HL-60 (cell line): Measurements from ENCODE around the gene TOX2.

Source experiments
- DNase-seq, 2 experiments: peaks; one replicate each; pipeline ENCODE4 v3.0.0-alpha.2; 2010 to 2020; ENCODE audit warnings: low read depth in 1 of 2, low spot score in 1 of 2
- H3K27ac ChIP-seq: fragments of 250-450 bp; sonication (Bioruptor Pico); replicated peaks from 2 replicates; pipeline ENCODE4 v1.5.1; 2020; ENCODE audit warnings: mild to moderate bottlenecking, moderate library complexity
- H3K27me3 ChIP-seq: fragments of 250-450 bp; sonication (Bioruptor Pico); 2 replicates; pipeline ENCODE4 v1.5.1; 2021; ENCODE audit warnings: mild to moderate bottlenecking, moderate library complexity; ENCODE audit not compliant: insufficient read depth, poor library complexity, severe bottlenecking
- H3K4me3 ChIP-seq: replicated peaks from 2 replicates; pipeline ENCODE4 v1.5.1; 2011; ENCODE audit warnings: mild to moderate bottlenecking, control low read depth, low read length; ENCODE audit not compliant: insufficient read depth
- GABPA ChIP-seq: IDR thresholded peaks from 2 replicates; pipeline ENCODE4 v1.6.1; 2012; ENCODE audit warnings: low read depth
- POLR2AphosphoS5 ChIP-seq: IDR thresholded peaks from 2 replicates; pipeline ENCODE4 v1.6.1; 2012; ENCODE audit warnings: low read depth
- SPI1 ChIP-seq: IDR thresholded peaks from 2 replicates; pipeline ENCODE4 v1.6.1; 2012; ENCODE audit warnings: low read depth, mild to moderate bottlenecking, borderline replicate concordance
- TF ChIP-seq, protein P1 (sequence below): IDR thresholded peaks from one replicate; pipeline ENCODE4 v1.5.1; 2011; ENCODE audit warnings: low read length, control low read depth, inconsistent platforms; ENCODE audit not compliant: insufficient read depth
- TF ChIP-seq, protein P2 (sequence below): IDR thresholded peaks from 2 replicates; pipeline ENCODE4 v1.6.1; 2012; ENCODE audit warnings: low read depth; ENCODE audit not compliant: insufficient replicate concordance

The TOX2 gene

DNA sequence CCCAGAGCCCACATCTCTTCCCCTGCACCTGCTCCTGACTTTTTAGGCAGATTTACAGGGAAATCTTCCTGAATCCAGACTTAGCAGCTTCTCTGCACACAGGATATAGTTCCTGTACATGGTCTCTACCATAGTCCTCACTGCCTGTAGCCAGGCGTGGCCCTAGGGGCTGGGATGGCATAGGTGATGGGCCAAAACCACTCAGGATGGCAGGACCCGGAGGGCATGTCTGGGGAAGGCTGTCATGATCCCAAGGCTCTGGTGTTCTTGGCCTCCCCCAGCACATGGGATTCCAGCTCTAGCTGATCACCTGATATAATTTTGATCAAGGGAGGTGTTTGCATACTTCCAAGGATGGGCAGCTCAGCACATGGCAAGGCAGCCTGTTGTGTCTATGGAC lies 58.0 kb downstream of the TOX2 start:
- peaks cover 2% of the 10 kb centered on the region for H3K27me3 ChIP-seq
- no peak overlapping the region for H3K4me3 ChIP-seq
- TF ChIP-seq SPI1 (no peak), POLR2AphosphoS5 (no peak), GABPA (no peak)
- TF ChIP-seq, protein P1, sequence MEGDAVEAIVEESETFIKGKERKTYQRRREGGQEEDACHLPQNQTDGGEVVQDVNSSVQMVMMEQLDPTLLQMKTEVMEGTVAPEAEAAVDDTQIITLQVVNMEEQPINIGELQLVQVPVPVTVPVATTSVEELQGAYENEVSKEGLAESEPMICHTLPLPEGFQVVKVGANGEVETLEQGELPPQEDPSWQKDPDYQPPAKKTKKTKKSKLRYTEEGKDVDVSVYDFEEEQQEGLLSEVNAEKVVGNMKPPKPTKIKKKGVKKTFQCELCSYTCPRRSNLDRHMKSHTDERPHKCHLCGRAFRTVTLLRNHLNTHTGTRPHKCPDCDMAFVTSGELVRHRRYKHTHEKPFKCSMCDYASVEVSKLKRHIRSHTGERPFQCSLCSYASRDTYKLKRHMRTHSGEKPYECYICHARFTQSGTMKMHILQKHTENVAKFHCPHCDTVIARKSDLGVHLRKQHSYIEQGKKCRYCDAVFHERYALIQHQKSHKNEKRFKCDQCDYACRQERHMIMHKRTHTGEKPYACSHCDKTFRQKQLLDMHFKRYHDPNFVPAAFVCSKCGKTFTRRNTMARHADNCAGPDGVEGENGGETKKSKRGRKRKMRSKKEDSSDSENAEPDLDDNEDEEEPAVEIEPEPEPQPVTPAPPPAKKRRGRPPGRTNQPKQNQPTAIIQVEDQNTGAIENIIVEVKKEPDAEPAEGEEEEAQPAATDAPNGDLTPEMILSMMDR = no peak
- TF ChIP-seq, protein P2, sequence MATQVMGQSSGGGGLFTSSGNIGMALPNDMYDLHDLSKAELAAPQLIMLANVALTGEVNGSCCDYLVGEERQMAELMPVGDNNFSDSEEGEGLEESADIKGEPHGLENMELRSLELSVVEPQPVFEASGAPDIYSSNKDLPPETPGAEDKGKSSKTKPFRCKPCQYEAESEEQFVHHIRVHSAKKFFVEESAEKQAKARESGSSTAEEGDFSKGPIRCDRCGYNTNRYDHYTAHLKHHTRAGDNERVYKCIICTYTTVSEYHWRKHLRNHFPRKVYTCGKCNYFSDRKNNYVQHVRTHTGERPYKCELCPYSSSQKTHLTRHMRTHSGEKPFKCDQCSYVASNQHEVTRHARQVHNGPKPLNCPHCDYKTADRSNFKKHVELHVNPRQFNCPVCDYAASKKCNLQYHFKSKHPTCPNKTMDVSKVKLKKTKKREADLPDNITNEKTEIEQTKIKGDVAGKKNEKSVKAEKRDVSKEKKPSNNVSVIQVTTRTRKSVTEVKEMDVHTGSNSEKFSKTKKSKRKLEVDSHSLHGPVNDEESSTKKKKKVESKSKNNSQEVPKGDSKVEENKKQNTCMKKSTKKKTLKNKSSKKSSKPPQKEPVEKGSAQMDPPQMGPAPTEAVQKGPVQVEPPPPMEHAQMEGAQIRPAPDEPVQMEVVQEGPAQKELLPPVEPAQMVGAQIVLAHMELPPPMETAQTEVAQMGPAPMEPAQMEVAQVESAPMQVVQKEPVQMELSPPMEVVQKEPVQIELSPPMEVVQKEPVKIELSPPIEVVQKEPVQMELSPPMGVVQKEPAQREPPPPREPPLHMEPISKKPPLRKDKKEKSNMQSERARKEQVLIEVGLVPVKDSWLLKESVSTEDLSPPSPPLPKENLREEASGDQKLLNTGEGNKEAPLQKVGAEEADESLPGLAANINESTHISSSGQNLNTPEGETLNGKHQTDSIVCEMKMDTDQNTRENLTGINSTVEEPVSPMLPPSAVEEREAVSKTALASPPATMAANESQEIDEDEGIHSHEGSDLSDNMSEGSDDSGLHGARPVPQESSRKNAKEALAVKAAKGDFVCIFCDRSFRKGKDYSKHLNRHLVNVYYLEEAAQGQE = no peak
- no peak for DNase-seq
- H3K27ac ChIP-seq = no peak overlapping the region

DNA sequence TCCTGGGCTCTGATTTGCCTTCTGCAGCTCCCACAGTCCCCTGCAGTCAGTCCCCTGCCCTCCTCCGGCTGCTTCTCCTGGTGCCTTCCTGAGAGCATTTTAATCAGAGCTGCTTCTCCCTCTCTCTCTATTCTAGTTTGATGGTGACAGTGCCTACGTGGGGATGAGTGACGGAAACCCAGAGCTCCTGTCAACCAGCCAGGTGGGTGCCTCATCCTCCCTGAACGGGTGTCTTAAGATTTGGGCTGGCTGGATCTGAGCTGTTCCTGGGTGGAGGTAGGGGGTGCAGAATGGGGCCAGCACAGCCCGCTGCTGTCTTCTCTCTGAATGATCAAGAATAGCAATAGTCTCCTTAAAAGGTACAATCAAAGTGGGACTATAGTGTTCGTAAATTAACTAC lies 58.6 kb downstream of the TOX2 start:
- no peak overlapping the region for H3K4me3 ChIP-seq
- TF ChIP-seq SPI1 (no peak), GABPA (no peak), POLR2AphosphoS5 (no peak)
- TF ChIP-seq, protein P1 = no peak
- TF ChIP-seq, protein P2 = no peak
- no peak for DNase-seq

DNA sequence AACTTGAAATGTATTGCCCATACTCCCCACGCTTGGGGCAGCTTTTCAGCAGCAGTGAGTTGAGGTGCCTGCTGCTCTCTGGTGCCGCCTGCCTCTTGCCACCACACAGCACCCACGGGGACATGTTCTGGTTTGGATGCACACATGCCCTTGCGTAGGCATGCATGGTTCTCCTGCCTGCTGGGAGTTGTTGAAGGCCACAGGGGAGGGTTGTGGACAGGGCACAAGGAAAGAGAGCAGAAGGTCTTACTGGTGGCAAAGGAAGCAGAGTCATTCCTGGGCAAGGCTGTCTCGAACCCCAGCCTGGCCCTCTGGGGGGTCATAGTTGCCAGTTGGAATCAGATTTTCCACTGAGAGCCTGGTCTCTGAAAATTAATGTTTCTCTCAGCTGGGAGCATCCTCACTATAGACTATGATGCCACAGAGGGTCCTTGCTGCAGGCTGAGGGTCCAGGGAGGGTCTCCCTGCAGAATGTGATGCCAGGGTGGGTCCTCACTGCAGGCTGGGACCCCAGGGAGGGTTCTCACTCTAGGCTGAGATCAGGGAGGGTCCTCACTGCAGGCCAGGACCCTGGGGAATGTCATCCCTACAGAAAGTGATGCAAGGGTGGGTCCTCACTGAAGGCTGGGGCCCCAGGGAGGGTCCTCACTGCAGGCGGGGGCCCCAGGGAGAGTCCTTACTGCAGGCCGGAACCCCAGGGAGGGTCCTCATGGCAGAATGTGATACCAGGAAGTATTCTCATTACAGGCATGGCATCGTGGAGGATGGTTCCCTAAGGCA lies 59.2 kb downstream of the TOX2 start:
- TF ChIP-seq, protein P2 = no peak
- TF ChIP-seq, protein P1 = no peak
- TF ChIP-seq SPI1 = no peak
- DNase-seq = no peak
- no peak overlapping the region for H3K27ac ChIP-seq
- no peak overlapping the region for H3K4me3 ChIP-seq
- H3K27me3 ChIP-seq = peaks cover 2% of the 10 kb centered on the region

More for the DNA sequence above, 58.6 kb downstream of the TOX2 start:
- Histone ChIP-seq H3K27ac (no peak overlapping the region), H3K27me3 (peaks cover 2% of the 10 kb centered on the region)
